HG03196 (cell line): ENCODE measurements around the gene GATA3.
A peak's percentile ranks its signal among the peaks of the same experiment; 100 is the strongest.
"Not testable (repeated sequence)": the region's sequence is repeated elsewhere in the genome, so short reads cannot be mapped to it uniquely, and the experiment has no call there.

Source experiments
- ATAC-seq: cut with Tn5 transposase; IDR thresholded peaks from one replicate; pipeline ENCODE4 v1.9.1; 2021; ENCODE audit not compliant: unreplicated experiment

GATA3 gene

DNA sequence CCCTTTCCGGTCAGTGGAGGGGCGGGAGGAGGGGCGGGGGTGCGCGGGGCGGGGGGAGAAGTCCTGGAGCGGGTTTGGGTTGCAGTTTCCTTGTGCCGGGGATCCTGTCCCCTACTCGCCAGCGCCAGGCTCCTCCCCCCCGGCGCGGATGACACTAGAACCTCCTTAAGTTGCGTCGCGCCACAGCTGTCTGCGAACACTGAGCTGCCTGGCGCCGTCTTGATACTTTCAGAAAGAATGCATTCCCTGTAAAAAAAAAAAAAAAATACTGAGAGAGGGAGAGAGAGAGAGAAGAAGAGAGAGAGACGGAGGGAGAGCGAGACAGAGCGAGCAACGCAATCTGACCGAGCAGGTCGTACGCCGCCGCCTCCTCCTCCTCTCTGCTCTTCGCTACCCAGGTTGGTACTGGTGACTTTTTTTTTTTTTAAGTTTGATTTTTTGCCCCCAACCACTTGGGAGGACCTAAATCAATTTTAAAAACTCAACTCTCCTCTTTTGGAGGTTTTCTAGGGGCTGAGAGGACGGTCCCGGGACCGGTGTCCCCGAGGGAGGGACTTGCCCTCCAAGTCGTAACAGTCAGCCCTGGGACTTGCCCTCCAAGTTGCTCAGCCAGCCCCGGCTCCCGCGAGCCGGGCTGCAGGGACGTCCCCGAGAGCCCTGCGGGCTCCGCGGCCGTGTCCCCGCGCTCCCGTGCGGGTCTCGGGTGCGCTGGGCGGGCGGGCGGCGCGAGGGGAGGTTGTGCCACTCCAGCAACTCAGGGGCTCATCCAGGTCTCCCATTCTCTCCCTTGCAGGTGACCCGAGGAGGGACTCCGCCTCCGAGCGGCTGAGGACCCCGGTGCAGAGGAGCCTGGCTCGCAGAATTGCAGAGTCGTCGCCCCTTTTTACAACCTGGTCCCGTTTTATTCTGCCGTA, at the start of gene GATA3:
GATA3 (plus strand) TSS at position 195 of the 914 bp plus-strand sequence. CDS start 968 bp downstream, outside the sequence.
- ATAC-seq = peak; percentile 37

DNA sequence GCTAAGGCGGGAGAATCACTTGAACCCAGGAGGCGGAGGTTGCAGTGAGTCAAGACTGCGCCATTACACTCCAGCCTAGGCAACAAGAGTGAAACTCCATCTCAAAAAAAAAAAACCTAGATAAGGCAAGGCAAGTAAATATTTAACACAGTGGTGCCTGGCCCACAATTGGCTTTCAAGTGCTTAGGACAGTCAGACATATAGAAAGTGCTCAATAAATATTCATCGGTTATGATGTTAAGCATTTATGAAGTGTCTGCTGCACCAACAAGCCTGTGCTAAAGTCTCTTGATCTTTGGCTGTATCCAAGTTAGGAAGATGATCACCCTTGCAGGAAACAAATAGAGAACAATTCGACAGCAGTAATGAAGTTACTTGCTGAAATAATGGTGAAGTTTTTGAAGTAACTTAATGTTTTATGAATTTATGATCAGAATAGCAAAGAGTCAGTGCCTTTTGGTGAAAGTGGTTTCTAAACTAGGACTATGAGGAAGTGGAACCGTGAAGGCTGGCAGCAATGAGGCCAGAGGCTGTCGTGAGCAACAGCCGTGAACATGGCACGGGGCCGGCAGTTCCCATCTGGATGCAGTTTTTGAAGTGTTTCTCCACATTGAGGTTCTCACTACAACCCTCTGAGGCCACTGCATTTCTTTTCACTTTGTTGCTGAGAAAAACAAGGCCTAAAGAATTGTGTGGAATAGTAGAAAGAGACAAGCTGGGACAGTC, 48.1 kb upstream of the GATA3 start:
- no peak for ATAC-seq

DNA sequence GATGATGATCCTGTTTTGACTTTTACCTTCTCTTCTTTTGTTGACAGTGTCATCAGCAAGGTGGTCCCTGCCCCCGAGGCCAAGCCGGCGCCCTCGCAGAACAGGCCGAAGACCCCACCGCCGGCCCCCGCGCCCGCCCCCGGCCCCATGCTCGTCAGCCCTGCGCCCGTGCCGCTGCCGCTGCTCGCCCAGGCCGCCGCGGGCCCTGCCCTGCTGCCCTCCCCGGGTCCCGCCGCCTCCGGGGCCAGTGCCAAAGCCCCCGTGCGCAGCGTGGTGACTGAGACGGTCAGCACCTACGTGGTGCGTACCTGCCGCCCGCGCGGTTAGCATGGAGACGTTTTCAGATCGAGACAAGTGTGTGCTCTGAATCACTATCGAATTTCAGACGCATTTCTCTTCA, 45.5 kb upstream of the GATA3 start:
- ATAC-seq = no peak

DNA sequence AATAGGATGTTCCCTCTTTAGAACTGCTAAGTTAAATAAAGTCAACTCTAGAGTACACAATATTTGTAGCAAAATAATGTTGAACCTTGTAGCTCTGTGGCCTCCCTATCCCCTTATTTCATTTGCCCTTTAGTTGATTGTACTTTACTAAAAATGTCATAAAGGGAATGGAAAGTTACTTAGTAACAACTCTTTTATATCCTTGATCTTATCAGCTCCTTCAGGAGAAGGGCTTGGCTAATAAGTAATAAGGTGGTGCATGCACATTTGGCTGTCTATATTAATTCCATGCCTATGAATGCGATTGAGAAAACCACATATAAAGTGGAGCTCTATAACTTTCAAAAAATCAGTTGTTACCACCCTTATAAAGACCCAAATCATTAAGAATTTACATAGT, 41.5 kb upstream of the GATA3 start:
- no peak for ATAC-seq

DNA sequence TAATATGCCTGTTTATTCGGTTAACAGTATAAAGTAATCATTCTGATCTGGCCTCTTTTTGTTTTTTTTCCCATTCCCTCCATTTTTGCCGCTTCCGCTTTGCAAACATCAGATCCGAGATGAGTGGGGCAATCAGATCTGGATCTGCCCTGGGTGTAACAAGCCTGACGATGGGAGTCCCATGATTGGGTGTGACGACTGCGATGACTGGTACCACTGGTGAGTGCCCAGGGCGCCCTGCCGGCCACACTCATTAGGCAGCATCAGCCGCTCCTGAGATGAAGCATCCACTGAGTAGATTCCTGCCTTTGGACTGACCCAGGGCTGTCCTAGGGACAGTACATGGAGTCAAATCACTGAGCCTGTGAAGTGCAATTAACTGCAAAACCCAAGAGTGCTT, 40.9 kb upstream of the GATA3 start:
- no peak for ATAC-seq

DNA sequence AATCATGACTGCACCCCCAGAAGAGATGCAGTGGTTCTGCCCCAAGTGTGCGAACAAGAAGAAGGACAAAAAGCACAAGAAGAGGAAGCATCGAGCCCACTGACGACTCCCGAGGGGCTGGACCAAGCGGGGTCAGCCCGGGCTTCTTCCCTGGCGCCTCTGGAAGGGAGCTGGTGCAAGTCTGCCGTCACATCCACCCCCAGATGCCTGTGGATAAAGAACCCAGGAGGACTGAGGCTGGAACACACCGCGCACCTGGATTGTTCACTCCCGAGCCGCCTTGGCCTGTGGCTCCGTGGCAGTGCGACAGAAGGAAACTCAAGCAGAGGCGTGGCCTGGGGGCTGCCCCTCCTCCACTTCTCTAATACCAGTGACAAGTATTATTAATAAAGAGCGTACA, 39.8 kb upstream of the GATA3 start:
- no peak for ATAC-seq

DNA sequence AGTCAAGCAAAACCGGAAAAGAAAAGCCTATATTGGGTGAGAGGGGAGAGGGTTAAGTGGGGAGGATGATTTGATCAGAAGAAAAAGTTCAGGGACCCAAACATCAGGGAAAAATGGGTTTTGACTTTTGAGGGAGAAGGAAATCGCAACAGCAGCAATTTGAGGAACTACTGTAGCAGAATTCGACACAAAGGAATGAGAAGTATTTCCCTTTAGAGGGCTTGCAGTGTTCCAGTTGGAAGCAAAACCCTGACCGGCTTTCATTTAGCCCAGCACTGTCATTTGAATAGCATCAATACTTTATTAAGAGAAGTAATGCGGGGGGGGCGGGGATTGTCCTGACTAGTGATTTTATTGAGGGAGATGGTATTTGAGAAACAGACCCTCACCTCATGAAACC, 37.2 kb upstream of the GATA3 start:
- no peak for ATAC-seq

DNA sequence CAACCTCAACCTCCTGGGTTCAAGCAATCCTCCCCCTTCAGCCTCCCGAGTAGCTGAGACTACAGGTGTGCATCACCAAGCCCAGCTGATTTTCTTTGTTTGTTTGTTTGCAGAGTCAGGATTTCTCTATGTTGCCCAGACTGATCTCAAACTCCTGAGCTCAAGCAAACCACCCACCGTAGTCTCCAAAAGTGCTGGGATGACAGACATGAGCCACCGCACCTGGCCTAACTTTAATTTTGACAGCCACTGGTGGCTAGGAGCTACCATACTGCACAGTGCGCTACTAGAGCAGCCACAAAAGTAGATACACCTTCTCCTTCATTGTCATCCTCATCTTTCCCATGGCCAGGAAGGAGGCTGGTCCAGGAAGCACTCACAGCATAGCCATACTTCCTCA, 31.2 kb upstream of the GATA3 start:
- ATAC-seq = no peak

DNA sequence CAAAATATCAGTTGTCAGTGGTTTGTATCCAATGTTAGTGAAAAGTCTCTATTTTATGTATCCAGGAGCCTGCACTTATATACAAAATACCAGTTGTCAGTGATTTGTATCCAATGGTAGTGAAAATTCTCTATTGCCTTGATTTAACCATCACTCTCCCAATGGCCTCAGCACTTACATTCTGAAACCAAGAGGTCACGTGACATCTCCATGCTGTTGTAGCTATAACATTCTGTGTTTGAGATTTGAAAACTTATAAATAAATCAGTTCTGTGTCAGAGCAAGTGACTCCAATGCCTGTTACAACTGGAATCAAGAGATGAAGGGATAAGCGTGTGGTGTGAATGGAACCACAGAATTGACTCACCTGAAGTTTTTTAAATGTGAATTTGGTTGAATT, 30.6 kb upstream of the GATA3 start:
- ATAC-seq = no peak

DNA sequence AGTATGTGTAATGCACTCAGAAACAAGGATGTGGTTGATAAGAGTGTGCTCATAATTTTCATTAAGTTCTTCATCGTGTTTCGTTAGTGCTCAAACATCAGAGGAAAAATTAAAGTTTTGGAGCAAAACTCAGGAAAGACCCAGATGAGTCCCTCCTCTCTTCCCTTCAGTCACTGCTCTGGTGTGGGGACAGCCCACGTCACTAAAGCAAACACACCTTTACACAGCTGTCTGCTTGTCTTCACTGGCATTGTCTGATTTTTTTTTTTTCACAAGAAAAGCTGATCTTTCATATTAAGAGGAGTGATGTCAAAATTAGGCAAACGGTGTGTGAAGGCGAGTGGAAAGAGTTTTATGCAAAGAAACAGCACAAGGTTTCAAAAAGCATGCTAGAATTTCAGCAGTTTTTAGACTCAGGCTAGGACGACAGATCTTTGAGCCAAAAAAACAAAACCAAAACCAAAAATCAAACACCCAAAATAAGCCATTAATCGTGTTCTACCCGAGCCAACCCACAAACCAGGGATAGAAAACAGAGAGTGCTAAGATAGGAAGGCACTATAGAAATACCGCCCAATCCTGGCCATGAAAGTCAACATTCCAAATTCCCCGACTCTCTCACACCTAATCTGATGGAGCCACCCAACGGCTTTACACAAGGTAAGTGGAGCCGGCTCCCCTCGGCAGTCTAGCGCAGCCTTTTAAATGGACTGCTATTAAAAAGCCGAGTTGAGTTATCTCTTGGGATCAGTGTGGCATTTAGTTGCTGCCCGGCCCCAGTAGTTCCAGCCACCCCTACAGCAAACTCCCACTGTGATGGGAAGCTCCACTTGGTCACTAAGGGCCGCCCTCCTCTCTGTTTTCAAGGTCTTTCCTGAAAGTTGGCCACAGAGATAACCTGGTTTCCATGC, 27.9 kb upstream of the GATA3 start:
- no peak for ATAC-seq

DNA sequence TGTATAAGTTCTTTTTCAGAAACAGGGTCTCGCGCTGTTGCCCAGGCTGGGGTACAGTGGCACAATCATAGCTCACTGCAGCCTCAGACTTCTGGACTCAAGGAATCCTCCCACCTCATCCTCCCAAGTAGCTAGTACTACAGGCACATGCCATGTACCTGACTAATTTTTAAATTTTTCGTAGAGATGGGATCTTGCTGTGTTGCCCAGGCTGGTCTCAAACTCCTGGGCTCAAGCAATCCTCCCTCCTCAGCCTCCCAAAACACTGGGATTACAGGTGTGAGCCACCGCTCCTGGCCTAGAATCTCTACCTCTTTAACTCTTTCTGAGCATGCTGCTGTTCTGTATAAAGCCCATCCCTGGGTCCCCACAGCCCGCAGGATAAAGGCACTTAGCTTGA, 23.3 kb upstream of the GATA3 start:
- not testable (repeated sequence) for ATAC-seq

DNA sequence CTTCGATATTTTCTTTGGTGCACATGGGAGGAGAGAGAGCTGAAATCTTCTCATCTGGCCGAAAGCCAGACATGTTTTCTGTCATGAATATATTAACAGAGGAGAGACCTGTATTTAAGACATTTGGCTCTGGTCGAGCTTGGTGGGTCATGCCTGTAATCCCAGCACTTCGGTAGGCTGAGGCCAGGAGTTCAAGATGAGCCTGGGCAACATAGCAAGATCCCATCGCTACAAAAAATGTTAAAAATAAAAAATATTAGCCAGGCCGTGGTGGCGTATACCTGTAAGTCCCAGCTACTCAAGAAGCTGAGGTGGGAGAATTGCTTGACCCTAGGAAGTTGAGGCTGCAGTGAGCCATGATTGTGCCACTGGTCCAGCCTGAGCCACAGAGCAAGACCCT, 21.9 kb upstream of the GATA3 start:
- ATAC-seq = no peak

DNA sequence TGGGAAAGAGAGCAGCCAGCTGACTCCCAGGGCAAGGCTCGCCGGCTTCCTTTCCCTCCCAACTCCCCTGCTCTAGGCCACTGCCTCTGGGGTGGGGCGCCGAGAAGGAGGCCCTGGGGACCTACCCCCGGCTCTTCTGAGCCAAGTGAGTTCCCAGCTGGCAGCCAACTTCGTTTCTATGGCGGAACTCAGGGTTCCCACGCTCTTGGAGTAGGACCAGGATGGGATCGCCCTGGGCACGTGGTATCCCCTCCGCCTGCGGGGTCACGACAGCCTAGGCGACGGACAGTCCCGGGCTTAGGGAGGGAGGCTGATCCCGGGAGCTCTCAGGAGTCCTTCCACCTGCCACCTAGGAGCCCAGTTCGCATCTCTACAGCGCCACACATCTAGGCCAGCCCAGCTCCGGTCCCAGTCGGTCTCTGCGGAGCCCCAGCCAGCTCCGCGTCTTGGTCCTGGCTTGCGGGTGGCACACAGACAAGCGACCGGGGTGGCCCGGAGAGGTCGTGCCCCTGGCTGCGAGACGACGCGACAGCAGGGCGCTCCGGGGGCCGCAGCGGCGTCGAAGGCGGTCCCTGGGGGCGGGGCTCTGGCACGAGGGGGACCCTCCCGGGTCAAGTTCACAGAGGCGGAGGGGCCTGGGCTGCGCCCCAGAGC, 20.5 kb upstream of the GATA3 start:
- no peak for ATAC-seq

DNA sequence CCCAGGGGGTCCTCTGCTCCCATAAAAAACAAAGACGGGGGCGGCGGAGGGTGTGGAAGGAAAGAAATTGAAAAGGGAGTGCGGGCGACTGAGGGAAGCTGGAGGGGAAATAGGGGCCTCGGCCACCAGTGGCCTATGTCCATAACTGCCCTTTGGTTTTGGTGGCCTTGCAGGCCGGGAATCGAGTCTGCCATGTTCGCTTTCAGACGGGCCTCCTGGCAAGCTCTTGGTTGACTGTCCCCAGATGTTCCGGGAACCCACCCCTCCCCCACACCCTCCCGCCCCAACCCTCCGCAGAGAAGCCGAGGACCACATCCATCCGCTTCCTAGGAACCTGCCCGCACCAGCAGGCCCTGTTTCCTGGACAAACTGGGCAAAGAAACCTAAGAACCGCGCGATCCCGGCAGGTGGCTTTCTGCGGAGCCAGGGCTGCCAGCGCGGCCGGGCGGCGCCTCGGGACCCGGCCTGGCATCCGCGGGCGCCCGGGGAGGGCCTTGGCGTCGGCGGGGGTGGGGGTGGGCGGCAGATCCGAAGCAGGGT, 20.0 kb upstream of the GATA3 start:
- no peak for ATAC-seq

DNA sequence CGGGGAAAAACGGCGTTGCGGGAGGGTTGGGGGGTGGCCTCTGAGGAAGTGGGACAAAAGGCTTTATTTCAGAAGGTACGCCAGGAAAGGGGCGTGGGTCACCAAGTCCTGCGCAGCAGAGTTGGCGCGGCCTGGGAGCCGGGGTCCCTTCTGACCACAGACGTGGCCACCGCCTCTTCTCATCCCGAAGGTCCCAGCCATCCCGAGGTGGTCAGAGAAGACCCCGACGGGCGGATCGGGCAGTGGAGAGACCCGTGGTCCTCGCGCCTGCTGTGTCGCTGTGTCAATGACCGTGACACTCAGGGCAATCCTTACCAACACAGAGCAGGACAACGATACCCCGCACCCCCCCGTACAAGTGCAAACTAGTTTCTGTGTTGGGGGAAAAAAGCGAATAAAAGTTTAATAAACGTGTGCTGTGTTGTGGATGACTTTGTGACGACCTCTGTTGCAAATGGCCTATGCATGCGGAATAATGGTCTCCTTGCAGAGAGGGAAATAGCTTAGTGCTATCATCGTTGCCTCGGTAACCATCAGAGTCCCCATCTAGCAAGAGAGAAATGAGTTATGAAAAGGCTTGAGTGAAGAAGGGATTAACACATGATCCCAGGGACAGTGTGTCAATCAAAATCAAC, 19.4 kb upstream of the GATA3 start:
- ATAC-seq = no peak

DNA sequence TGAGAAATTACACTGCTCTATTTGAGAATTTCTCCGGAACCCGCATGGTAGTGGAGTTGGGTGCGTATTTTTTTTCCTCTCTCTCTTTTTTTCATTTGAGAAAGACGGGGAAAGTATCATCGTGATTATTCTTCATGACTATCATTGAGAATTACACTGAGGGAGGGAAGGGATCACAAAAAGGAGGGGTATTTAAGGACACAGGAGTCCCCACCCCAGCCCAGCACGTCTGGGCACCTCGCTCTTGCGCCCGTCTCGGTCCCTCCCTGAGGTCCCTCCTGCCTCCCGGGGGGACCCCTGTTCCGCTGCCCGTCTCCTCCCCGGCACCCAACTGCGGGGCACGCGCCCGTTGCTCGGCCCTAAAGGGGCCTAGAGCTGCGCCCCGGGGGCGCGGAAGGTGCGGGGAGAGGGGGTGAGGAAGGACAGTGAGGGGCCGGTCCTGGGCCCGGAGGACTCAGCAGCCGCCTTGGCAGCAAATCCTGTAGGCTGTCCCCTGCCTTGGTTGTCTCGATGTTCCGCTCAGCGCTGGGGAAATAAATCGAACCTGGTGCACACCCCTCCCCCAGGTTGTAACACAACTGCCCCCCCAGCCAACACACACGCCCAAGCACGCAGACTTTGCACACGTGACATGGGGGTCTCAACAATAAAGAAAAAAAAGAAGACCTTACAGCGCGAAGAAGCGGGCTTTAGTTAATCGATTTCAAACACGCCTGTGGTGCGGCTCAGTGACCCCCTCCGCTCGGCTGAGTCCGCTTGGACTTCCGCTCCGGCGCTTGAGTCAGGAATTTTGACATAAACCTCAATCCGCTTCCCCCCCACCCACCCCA, 18.6 kb upstream of the GATA3 start:
- no peak for ATAC-seq

DNA sequence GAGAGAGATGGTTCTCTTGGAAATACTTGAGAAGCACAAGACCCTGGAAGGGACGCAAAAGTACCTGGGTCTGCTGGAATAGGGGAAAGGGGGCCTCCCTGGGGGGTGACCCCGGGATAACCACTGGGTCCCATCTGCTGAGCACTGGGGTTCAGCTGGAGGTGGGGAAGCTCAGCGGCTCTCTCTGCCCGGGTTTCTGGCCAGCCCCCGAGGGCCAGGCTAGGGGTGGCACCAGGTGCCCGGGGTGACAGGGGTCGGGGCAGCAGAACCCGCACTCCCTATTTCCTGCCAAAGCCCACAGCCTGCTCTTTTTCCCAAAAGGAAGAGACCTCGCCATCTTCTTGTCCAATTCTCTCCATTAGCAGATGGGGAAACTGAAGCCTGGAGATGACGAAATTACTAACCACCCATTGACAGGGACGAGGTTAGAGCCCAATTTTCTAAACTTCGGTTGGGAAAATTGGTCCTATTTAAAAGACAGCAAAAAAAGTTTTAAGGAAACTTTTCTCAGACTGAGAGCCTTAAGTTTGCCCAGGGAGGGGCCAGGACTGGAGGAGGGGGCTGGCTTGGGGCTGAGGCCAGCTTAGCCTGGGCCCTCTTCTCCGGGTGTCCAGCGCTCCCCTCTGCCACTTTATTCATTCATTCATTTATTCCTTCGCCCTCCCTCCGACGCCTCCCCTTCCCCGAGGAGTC, 17.8 kb upstream of the GATA3 start:
- no peak for ATAC-seq

DNA sequence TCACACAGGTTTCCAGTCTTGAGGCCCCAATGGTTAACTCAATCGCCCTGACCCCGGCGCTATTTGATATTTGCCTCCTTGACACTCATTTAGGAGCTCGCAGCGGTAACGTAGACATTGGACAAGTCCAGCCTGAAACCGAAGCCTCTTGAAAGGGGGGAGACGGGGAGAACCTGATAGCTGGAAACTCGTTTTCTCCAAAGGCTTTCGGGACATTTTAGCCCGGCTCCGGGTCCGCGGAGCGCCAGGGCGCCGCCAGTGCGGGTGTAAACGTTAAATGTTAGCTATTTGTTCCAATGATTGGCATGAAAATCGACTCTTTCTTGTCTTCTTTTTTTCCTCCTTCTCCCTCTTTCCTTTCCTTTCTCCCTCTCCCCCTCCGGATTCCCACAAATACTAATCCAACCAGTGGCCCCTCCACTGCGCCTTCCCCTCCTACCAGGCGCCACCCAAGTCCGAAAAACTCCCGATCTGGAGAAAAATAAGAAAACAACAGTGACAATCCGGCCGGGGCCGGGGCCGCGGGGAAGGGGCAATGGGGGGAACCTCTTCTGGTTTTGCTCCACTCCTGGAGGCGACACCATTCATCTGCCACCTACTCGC, 17.2 kb upstream of the GATA3 start:
- ATAC-seq = no peak
